HepG2 (cell line): ENCODE data around the gene NKD2.

Experiments
- ASH2L ChIP-seq: fragments of 300-600, 200-600 bp; sonication (generic); IDR thresholded peaks from 2 replicates; pipeline ENCODE4 v1.7.0; 2017; ENCODE audit warnings: low read depth, mild to moderate bottlenecking, moderate library complexity, mixed read lengths, low read length; ENCODE audit not compliant: insufficient read length
- CENPT ChIP-seq: sonication (generic); formaldehyde crosslinking; IDR thresholded peaks from 2 replicates; pipeline ENCODE4 v1.8.0; 2022; ENCODE audit warnings: low read depth, mild to moderate bottlenecking, moderate library complexity, missing genetic modification reagents
- FOXP1 ChIP-seq, 2 experiments: fragments of 450-650 bp in 1 of 2; IDR thresholded peaks; 2 replicates each; pipeline ENCODE4 v1.6.1; 2017 to 2018; ENCODE audit warnings: antibody characterized with exemption in 1 of 2
- KDM1A ChIP-seq: IDR thresholded peaks from 2 replicates; pipeline ENCODE4 v1.6.1; 2016; ENCODE audit warnings: missing compliant biosample characterization
- KLF6 ChIP-seq: IDR thresholded peaks from 2 replicates; pipeline ENCODE4 v1.8.0; 2016; ENCODE audit warnings: missing biosample characterization, missing genetic modification reagents
- MIXL1 ChIP-seq: IDR thresholded peaks from 2 replicates; pipeline ENCODE4 v1.6.1; 2016
- PHB2 ChIP-seq: fragments of 450-650 bp; IDR thresholded peaks from 2 replicates; pipeline ENCODE4 v1.6.1; 2018; ENCODE audit not compliant: partially characterized antibody
- TAF15 ChIP-seq: fragments of 200-400 bp; formaldehyde crosslinking; IDR thresholded peaks from one replicate; pipeline ENCODE4 v1.6.1; 2018; ENCODE audit warnings: mild to moderate bottlenecking, low read depth, low read length; ENCODE audit not compliant: poor library complexity, severe bottlenecking
- XRCC5 ChIP-seq: fragments of 200-400 bp; formaldehyde crosslinking; optimal IDR thresholded peaks from 2 replicates; pipeline ENCODE3; 2017; ENCODE audit warnings: mild to moderate bottlenecking, low read length
- ZFX ChIP-seq: sonication (generic); formaldehyde crosslinking; IDR thresholded peaks from 2 replicates; pipeline ENCODE4 v1.4.0; 2020; ENCODE audit warnings: mild to moderate bottlenecking, low read depth, missing genetic modification reagents, moderate library complexity
- ZNF441 ChIP-seq: sonication (generic); formaldehyde crosslinking; IDR thresholded peaks from 2 replicates; pipeline ENCODE4 v1.7.0; 2021; ENCODE audit warnings: missing genetic modification reagents, borderline replicate concordance
- TF ChIP-seq, protein P1 (sequence below): IDR thresholded peaks from 2 replicates; pipeline ENCODE4 v1.6.1; 2012; ENCODE audit warnings: inconsistent platforms

DNA sequence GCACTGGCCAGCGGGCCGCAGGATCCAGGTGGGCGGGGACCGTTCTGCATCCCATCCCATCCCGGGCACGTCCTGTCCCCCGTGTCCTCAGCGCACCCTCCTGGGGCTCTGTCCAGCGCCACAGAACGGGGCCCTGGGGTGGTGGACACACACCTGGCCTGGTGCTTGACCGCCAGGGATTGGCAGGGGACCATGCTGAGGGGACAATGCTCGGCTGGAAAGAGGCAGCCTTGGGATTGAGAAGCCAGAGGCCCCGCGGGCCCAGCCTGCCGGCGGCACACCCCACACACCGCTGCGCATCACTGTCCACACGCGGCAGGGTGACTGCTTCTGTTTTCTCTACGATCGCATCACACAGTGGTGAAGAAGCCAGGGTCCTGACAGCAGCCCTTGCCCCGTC is 70.2 kb downstream of the NKD2 start:
- TF ChIP-seq ZNF441 (CRISPR knock-in tag): no peak
- TF ChIP-seq, protein P1, sequence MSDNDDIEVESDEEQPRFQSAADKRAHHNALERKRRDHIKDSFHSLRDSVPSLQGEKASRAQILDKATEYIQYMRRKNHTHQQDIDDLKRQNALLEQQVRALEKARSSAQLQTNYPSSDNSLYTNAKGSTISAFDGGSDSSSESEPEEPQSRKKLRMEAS: no peak
- TF ChIP-seq KDM1A (CRISPR knock-in tag): no peak
- no peak for TF ChIP-seq XRCC5
- no peak for TF ChIP-seq TAF15
- no peak for TF ChIP-seq ASH2L
- no peak for TF ChIP-seq FOXP1 (IDR thresholded peaks at IDR 0.05)
- no peak for TF ChIP-seq FOXP1 (CRISPR knock-in tag; IDR thresholded peaks at IDR 0.05)
- TF ChIP-seq PHB2: no peak
- no peak for TF ChIP-seq CENPT (CRISPR knock-in tag)
- TF ChIP-seq ZFX (CRISPR knock-in tag): no peak
- no peak for TF ChIP-seq MIXL1
- TF ChIP-seq KLF6 (CRISPR knock-in tag): no peak
